Adipocyte (in vitro differentiated cells): ENCODE data around the gene PPAN.
A peak's percentile ranks its signal among the peaks of the same experiment; 100 is the strongest.

Source experiments
- DNase-seq: peaks from one replicate; pipeline ENCODE4 v3.0.0-alpha.2; 2015; ENCODE audit warnings: low read depth
- H3K27me3 ChIP-seq: replicated peaks from 2 replicates; pipeline ENCODE4 v1.7.0; 2013; ENCODE audit warnings: mild to moderate bottlenecking, low read length, moderate library complexity; ENCODE audit not compliant: control insufficient read depth, insufficient read depth
- H3K36me3 ChIP-seq: 2 replicates; pipeline ENCODE4 v1.7.0; 2013; ENCODE audit warnings: low read length, mild to moderate bottlenecking, moderate library complexity; ENCODE audit not compliant: control insufficient read depth, insufficient read depth, severe bottlenecking
- H3K4me1 ChIP-seq: 2 replicates; pipeline ENCODE4 v1.7.0; 2013; ENCODE audit warnings: mild to moderate bottlenecking, low read length, moderate library complexity; ENCODE audit not compliant: control insufficient read depth, insufficient read depth
- H3K4me3 ChIP-seq: 2 replicates; pipeline ENCODE4 v1.7.0; 2013; ENCODE audit warnings: mild to moderate bottlenecking, low read length, moderate library complexity
- H3K9ac ChIP-seq: 2 replicates; pipeline ENCODE4 v1.7.0; 2013; ENCODE audit warnings: mild to moderate bottlenecking, low read length, moderate library complexity
- H3K9me3 ChIP-seq: 2 replicates; pipeline ENCODE4 v1.7.0; 2013; ENCODE audit warnings: mild to moderate bottlenecking, low read length, moderate library complexity; ENCODE audit not compliant: control insufficient read depth

Gene PPAN

DNA sequence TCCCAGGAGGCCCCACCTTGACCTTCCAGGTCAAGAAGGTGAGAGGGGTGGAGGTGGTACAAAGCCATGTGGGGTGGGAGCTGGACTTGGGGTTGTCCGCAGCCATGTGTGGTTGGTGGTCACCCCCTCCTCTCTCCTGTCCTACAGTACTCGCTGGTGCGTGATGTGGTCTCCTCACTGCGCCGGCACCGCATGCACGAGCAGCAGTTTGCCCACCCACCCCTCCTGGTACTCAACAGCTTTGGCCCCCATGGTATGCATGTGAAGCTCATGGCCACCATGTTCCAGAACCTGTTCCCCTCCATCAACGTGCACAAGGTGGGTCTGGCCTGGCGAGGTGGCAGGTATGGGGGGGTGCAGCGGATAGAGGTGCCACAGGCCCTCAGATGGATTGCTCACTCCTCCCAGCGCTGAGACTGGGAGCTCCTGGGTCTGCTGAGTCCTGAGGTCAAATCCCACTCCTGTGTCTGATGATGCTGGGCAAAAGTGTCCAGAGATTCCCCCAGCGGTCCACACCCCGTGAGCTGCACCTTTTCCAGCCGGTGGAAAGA is 1.7 kb downstream of the PPAN start:
- DNase-seq, result no peak
- peak overlapping the region; percentile 93 for H3K4me3 ChIP-seq
- no peaks in the 10 kb centered on the region for H3K27me3 ChIP-seq
- H3K4me1 ChIP-seq, result peaks cover 19% of the 10 kb centered on the region
- peak overlapping the region; percentile 94 for H3K9ac ChIP-seq
- H3K9me3 ChIP-seq, result no peaks in the 10 kb centered on the region
- H3K36me3 ChIP-seq, result peaks cover 43% of the 10 kb centered on the region

DNA sequence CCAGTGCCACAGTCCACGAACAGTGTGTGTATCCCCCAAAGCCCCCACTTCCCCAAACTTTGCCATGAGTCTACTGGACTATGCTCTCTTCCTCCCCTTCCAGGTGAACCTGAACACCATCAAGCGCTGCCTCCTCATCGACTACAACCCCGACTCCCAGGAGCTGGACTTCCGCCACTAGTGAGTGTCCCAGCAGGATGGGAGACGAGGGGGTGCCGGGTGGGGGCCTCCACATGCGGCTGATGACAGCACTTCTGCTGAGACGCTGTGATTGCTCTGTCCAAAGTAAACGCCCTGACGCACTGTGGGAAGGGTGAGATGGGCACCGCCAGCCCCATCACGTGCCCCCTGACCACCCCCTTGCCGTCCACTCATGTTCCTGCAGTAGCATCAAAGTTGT is 3.4 kb downstream of the PPAN start:
- peaks cover 44% of the 10 kb centered on the region for H3K36me3 ChIP-seq
- no peaks in the 10 kb centered on the region for H3K9me3 ChIP-seq
- no peaks in the 10 kb centered on the region for H3K27me3 ChIP-seq
- DNase-seq, result no peak
- no peak overlapping the region for H3K4me3 ChIP-seq
- no peak overlapping the region for H3K9ac ChIP-seq
- H3K4me1 ChIP-seq, result peaks cover 19% of the 10 kb centered on the region

DNA sequence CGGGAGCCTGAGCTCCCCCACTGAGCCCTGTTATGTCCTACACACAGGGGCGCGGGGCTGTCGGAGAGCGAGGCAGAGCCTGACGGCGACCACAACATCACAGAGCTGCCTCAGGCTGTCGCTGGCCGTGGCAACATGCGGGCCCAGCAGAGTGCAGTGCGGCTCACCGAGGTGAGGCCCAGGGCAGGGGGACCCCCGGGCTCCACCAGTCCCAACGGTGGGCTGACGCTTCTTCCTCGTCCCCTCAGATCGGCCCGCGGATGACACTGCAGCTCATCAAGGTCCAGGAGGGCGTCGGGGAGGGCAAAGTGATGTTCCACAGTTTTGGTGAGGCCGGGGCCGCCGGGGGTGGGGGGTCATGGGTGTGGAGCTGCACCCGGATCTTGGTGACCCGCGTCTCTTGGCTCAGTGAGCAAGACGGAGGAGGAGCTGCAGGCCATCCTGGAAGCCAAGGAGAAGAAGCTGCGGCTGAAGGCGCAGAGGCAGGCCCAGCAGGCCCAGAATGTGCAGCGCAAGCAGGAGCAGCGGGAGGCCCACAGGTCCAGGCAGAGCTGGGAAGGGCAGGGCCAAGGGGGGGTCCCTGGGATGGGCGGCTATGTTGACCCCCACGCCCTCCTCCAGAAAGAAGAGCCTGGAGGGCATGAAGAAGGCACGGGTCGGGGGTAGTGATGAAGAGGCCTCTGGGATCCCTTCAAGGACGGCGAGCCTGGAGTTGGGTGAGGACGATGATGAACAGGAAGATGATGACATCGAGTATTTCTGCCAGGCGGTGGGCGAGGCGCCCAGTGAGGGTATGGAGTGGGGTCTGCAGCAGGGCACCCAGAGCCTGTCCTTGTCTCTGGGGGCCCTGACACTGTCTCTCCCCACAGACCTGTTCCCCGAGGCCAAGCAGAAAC is 4.2 kb downstream of the PPAN start:
- no peak overlapping the region for H3K9ac ChIP-seq
- no peak overlapping the region for H3K4me3 ChIP-seq
- H3K36me3 ChIP-seq, result peaks cover 48% of the 10 kb centered on the region
- DNase-seq, result no peak
- H3K27me3 ChIP-seq, result no peaks in the 10 kb centered on the region
- peaks cover 19% of the 10 kb centered on the region for H3K4me1 ChIP-seq
- no peaks in the 10 kb centered on the region for H3K9me3 ChIP-seq

DNA sequence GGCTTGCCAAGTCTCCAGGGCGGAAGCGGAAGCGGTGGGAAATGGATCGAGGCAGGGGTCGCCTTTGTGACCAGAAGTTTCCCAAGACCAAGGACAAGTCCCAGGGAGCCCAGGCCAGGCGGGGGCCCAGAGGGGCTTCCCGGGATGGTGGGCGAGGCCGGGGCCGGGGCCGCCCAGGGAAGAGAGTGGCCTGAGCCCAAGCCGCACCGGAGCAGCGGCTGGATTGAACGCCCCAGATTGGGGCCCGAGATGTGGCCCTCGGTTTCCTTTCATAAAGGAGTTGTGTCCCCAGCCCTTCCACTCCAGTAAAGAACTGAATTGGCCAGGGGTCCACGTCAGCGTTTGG is 4.8 kb downstream of the PPAN start:
- Histone ChIP-seq H3K4me1 (peaks cover 19% of the 10 kb centered on the region), H3K36me3 (peaks cover 54% of the 10 kb centered on the region)

DNA sequence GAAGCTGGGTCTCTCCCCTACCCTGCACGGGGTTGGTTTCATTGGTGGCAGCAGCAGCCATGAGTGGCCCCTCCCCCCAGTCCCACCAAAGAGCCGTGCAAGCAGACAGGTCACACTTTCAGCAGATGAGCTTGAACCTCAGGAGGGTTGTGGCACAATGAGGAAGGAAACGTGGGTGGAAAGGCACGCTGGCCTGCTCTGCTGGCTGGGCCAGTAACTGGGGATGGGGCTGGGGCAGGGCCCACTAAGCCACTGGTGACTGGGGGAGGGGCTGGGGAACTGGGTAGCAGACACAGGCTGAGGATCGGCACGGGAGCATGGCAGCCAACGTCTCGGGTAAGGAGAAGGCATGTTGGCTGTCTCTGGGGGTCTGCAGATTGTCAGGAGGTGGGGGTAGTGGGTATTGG is 5.2 kb downstream of the PPAN start, which contains the start of gene P2RY11:
P2RY11 (plus strand) TSS at position 289 of the 407 bp plus-strand sequence; CDS start at position 318, 29 bp downstream.
- peaks cover 59% of the 10 kb centered on the region for H3K36me3 ChIP-seq
- no peak for DNase-seq

More for the DNA sequence above, 4.8 kb downstream of the PPAN start:
- no peak overlapping the region for H3K4me3 ChIP-seq
- H3K27me3 ChIP-seq, result no peaks in the 10 kb centered on the region
- no peak for DNase-seq
- no peak overlapping the region for H3K9ac ChIP-seq
- H3K9me3 ChIP-seq, result no peaks in the 10 kb centered on the region

DNA sequence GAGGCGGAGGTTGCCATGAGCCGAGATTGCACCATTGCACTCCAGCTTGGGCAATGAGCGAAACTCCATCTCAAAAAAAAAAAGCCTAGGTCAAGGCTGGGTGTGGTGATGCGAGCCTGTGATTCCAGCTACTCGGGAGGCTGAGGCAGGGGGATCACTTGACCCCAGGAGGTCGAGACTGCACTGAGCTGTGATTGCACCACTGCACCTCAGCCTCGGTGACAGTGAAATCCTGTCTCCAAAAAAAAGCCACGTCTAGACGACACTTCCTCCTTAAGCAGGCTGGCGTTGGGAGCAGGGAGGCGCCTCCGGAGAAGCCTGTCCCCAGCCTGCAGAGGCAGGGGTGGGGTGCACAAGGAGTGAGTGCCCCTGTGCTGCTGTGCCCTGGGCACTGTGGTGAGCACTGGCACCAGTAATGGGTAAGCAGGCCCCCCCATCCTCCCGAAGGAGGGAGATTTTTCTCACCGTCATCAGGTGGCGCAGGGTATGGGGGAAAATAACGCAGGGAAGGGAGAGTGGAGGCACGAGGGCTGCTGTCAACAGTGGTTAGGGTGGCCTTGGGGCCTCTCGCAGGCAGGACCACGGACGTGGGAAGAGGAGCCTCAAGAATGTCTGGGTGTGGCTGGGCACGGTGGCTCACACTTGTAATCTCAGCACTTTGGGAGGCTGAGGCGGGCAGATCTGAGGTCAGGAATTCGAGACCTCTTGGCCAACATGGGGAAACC is 6.0 kb downstream of the PPAN start:
- H3K27me3 ChIP-seq, result no peaks in the 10 kb centered on the region
- H3K4me1 ChIP-seq, result peaks cover 15% of the 10 kb centered on the region
- no peak overlapping the region for H3K4me3 ChIP-seq
- H3K9me3 ChIP-seq, result no peaks in the 10 kb centered on the region
- no peak overlapping the region for H3K9ac ChIP-seq
- H3K36me3 ChIP-seq, result peaks cover 67% of the 10 kb centered on the region
- DNase-seq, result no peak

More for the DNA sequence above, 5.2 kb downstream of the PPAN start, which contains the start of gene P2RY11:
- peaks cover 19% of the 10 kb centered on the region for H3K4me1 ChIP-seq
- no peak within 1 kb of the TSS for H3K4me3 ChIP-seq
- no peaks in the 10 kb centered on the region for H3K9me3 ChIP-seq
- no peak within 1 kb of the TSS for H3K9ac ChIP-seq
- H3K27me3 ChIP-seq, result no peaks in the 10 kb centered on the region

DNA sequence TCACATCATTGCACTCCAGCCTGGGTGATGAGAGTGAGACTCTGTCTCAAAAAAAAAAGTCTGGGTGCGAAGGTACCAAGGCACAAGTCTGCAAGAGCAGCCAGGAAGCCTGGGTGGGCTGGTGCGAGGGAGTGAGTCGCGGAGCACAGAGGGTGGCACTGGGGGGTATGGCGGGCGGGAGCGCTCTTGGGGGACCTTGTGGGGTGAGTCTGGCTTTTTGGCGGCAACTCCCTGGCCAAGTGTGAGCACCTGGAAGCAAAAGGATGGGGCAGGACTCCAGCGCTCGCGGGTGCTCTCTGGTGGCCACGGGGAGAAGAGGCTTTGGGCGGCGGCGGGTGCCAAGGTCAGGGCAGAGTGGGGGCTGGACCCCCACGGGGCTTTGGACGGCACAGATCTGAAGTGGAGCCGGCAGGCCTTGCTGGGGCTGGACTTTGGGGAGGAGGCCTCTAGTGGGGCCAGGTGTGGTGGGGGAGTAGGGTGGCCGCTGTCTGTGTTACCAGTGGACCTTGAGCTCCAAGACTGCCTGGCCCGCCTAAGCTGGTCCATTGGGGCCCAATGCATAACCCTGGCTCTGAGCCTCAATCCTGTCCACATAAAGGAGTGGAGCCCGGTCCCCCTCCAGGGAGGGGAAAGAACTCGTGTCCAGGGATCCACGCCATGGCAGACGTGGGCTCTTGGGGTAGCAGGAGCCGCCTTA is 6.9 kb downstream of the PPAN start:
- Histone ChIP-seq H3K4me1 (peaks cover 9% of the 10 kb centered on the region), H3K4me3 (no peak overlapping the region), H3K36me3 (peaks cover 67% of the 10 kb centered on the region), H3K27me3 (no peaks in the 10 kb centered on the region), H3K9ac (peak overlapping the region; percentile 37), H3K9me3 (no peaks in the 10 kb centered on the region)
- peak; percentile 55 for DNase-seq

DNA sequence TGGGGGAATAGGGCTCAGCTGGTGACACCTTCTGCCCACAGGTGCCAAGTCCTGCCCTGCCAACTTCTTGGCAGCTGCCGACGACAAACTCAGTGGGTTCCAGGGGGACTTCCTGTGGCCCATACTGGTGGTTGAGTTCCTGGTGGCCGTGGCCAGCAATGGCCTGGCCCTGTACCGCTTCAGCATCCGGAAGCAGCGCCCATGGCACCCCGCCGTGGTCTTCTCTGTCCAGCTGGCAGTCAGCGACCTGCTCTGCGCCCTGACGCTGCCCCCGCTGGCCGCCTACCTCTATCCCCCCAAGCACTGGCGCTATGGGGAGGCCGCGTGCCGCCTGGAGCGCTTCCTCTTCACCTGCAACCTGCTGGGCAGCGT is 7.4 kb downstream of the PPAN start:
- peaks cover 10% of the 10 kb centered on the region for H3K4me1 ChIP-seq
- no peak for DNase-seq
- H3K27me3 ChIP-seq, result no peaks in the 10 kb centered on the region
- peak overlapping the region; percentile 37 for H3K9ac ChIP-seq
- H3K9me3 ChIP-seq, result no peaks in the 10 kb centered on the region
- peaks cover 67% of the 10 kb centered on the region for H3K36me3 ChIP-seq
- no peak overlapping the region for H3K4me3 ChIP-seq

DNA sequence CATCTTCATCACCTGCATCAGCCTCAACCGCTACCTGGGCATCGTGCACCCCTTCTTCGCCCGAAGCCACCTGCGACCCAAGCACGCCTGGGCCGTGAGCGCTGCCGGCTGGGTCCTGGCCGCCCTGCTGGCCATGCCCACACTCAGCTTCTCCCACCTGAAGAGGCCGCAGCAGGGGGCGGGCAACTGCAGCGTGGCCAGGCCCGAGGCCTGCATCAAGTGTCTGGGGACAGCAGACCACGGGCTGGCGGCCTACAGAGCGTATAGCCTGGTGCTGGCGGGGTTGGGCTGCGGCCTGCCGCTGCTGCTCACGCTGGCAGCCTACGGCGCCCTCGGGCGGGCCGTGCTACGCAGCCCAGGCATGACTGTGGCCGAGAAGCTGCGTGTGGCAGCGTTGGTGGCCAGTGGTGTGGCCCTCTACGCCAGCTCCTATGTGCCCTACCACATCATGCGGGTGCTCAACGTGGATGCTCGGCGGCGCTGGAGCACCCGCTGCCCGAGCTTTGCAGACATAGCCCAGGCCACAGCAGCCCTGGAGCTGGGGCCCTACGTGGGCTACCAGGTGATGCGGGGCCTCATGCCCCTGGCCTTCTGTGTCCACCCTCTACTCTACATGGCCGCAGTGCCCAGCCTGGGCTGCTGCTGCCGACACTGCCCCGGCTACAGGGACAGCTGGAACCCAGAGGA is 7.9 kb downstream of the PPAN start:
- Histone ChIP-seq H3K9ac (no peak overlapping the region), H3K4me3 (no peak overlapping the region), H3K36me3 (peaks cover 63% of the 10 kb centered on the region), H3K9me3 (no peaks in the 10 kb centered on the region), H3K27me3 (no peaks in the 10 kb centered on the region), H3K4me1 (peaks cover 16% of the 10 kb centered on the region)
- no peak for DNase-seq

DNA sequence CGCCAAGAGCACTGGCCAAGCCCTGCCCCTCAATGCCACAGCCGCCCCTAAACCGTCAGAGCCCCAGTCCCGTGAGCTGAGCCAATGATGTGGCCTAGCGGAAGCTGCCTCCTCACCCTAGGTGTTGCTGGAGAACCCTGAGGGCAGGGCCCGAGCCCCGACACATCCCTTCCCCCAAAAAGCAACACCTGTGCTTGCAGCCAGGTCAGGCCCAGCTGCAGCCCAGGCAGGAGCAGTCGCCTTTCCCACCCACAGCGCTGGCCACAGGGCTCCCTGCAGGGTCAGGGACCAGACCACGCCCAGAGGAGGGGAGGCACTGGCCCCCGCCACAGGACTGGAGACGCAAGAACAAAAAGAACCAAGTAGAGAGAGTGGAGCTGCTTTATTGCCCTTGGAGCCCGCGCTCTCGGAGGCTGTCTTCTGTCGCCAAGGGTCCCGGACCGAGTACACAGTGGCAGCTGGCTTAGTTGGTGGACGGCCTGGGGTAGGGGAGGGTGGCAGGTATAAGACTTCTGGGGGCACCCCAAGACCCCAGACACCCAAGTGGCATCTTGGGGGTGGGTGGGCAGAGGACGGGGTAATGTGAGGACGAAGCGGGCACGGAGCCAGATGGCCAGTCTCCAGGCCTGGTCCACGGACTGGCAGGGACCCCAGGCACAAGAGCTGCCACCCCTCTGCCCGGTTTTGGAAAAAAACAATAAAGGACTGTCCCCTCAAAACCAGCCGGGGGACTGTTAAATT is 8.7 kb downstream of the PPAN start:
- Histone ChIP-seq H3K36me3 (peaks cover 56% of the 10 kb centered on the region), H3K4me1 (peaks cover 17% of the 10 kb centered on the region), H3K4me3 (no peak overlapping the region), H3K9me3 (no peaks in the 10 kb centered on the region), H3K9ac (no peak overlapping the region), H3K27me3 (no peaks in the 10 kb centered on the region)
- no peak for DNase-seq
